Thoracic aorta (tissue), 2 donors: Measurements from ENCODE around the gene OGDH. TPM values are rescaled to one million over a fixed set of nuclear protein-coding genes. Genes with fewer than 3 reads are reported as not detected.

Experiments
- ATAC-seq: fragments of 150-250 bp; one replicate; pipeline ENCODE4 v1.8.0; 2017; ENCODE audit warnings: low read depth; ENCODE audit not compliant: insufficient number of reproducible peaks, low FRiP score
- DNase-seq: peaks from one replicate; pipeline ENCODE4 v3.0.0-alpha.2; 2020; ENCODE audit warnings: low spot score
- H3K27ac ChIP-seq, 2 donors: fragments of 200-600 bp; sonication (generic); 1 replicate in 1 of 2; 2 replicates in 1 of 2; pipeline ENCODE4 v1.5.1; 2016; ENCODE audit warnings: mild to moderate bottlenecking in 2 of 2, moderate library complexity in 2 of 2
- H3K27me3 ChIP-seq: fragments of 200-600 bp; sonication (generic); replicated peaks from 2 replicates; pipeline ENCODE4 v1.6.0; 2016; ENCODE audit warnings: mild to moderate bottlenecking; ENCODE audit not compliant: insufficient read depth
- H3K36me3 ChIP-seq: fragments of 200-600 bp; sonication (generic); one replicate; pipeline ENCODE4 v1.5.1; 2016
- H3K4me1 ChIP-seq, 2 donors: fragments of 200-600 bp; sonication (generic); 1 replicate in 1 of 2; 2 replicates in 1 of 2; pipeline versions ENCODE4 v1.5.1 to v1.6.0; 2016; ENCODE audit warnings: low read depth in 2 of 2, mild to moderate bottlenecking in 1 of 2; ENCODE audit not compliant: control insufficient read depth in 1 of 2
- H3K4me3 ChIP-seq: fragments of 200-600 bp; sonication (generic); 2 replicates; pipeline ENCODE4 v1.5.1; 2016; ENCODE audit warnings: mild to moderate bottlenecking
- H3K9me3 ChIP-seq: fragments of 200-600 bp; sonication (generic); 2 replicates; pipeline ENCODE4 v1.5.1; 2016
- CTCF ChIP-seq: fragments of 200-600 bp; sonication (generic); IDR thresholded peaks from one replicate; pipeline ENCODE4 v1.5.1; 2019; ENCODE audit warnings: antibody characterized with exemption
- total RNA-seq, 2 donors: library from RNA; depleted of rRNA; stranded (reverse); fragments of >200 nt; gene quantifications; one replicate each; pipeline versions ENCODE4 v1.1.0 to v1.2.3, GENCODE V29; 2016

Gene OGDH
- total RNA-seq, 2 donors from 2014 or later: 80.8 to 99.2 TPM

- no peak for TF ChIP-seq CTCF
- Histone ChIP-seq H3K36me3 (peaks cover 10% of the 10 kb centered on the region), H3K27ac (no peak overlapping the region), H3K27me3 (no peaks in the 10 kb centered on the region), H3K9me3 (no peaks in the 10 kb centered on the region), H3K4me1 (peaks cover 0 to 8% of the 10 kb centered on the region in 2 donors), H3K4me3 (no peak overlapping the region)
- no peak for ATAC-seq
- DNase-seq: no peak
These were observed 60.1 kb downstream of the OGDH start for GRCh38 chr7:44666566-44666965.

DNA sequence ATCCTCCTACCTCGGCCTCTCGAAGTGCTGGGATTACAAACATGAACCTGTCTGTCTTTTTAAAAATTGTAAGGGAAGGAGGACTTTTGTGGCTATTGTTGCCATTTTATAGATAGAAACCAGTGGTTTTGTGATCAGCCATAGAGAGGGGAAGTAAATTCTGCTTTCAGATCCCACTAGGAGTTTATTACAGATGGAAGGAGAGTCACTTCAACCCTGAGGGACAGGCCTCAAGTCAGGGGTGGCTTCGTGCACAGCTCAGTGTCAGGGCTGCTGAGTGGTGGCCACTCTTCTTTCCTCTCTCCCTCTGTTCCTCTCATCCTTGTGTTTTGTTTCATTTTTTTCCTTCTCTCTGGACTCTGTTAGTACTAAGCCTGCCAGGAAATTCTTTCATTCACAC lies 60.8 kb downstream of the OGDH start:
- peaks cover 0 to 8% of the 10 kb centered on the region in 2 donors for H3K4me1 ChIP-seq
- TF ChIP-seq CTCF: no peak
- no peak overlapping the region for H3K4me3 ChIP-seq
- H3K27me3 ChIP-seq: no peaks in the 10 kb centered on the region
- ATAC-seq: no peak
- DNase-seq: no peak
- no peak overlapping the region for H3K27ac ChIP-seq
- H3K9me3 ChIP-seq: no peaks in the 10 kb centered on the region
- H3K36me3 ChIP-seq: peaks cover 10% of the 10 kb centered on the region

GRCh38 chr7:44671069-44671468 lies 64.6 kb downstream of the OGDH start:
- peaks cover 22% of the 10 kb centered on the region for H3K36me3 ChIP-seq

GRCh38 chr7:44673324-44673723 lies 66.9 kb downstream of the OGDH start:
- Histone ChIP-seq H3K27ac (no peak overlapping the region), H3K9me3 (no peaks in the 10 kb centered on the region), H3K27me3 (no peaks in the 10 kb centered on the region), H3K4me3 (no peak overlapping the region), H3K4me1 (peaks cover 2 to 3% of the 10 kb centered on the region in 2 donors), H3K36me3 (peaks cover 15% of the 10 kb centered on the region)
- DNase-seq (no peak), ATAC-seq (no peak)
- TF ChIP-seq CTCF: no peak

More at GRCh38 chr7:44671069-44671468, 64.6 kb downstream of the OGDH start:
- Histone ChIP-seq H3K4me3 (no peak overlapping the region), H3K4me1 (no peaks in the 10 kb centered on the region), H3K9me3 (no peaks in the 10 kb centered on the region), H3K27me3 (no peaks in the 10 kb centered on the region), H3K27ac (no peak overlapping the region)
- TF ChIP-seq CTCF: no peak
- DNase-seq: no peak
- no peak for ATAC-seq

DNA sequence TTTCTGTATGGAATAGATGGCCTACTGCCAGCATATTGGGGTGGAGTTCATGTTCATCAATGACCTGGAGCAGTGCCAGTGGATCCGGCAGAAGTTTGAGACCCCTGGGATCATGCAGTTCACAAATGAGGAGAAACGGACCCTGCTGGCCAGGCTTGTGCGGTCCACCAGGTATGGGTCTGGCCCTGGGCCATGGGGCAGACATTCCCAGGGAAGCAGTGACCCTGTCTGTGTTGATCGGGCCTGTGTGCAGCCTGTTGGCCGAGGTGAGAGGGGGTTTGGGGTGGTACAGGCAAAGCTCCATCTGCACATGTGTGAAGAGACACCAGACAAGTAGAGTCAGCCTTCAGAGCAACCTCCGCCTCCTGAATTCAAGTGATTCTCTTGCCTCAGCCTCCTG lies 67.3 kb downstream of the OGDH start:
- peaks cover 15% of the 10 kb centered on the region for H3K36me3 ChIP-seq
- H3K4me3 ChIP-seq: no peak overlapping the region
- H3K4me1 ChIP-seq: peaks cover 3 to 6% of the 10 kb centered on the region in 2 donors
- no peak for TF ChIP-seq CTCF
- no peak overlapping the region for H3K27ac ChIP-seq
- no peaks in the 10 kb centered on the region for H3K27me3 ChIP-seq
- H3K9me3 ChIP-seq: no peaks in the 10 kb centered on the region
- DNase-seq (no peak), ATAC-seq (no peak)
